Prostate gland (tissue), 2 donors: Measurements from ENCODE around the gene KLHL35.

ENCODE experiments used
- POLR2A ChIP-seq: fragments of 450-650 bp; IDR thresholded peaks from one replicate; pipeline ENCODE4 v1.6.1; 2016; ENCODE audit warnings: antibody characterized with exemption, mild to moderate bottlenecking
- POLR2AphosphoS5 ChIP-seq: sonication (generic); formaldehyde crosslinking; IDR thresholded peaks from one replicate; pipeline ENCODE4 v1.6.1; 2017; ENCODE audit warnings: antibody characterized with exemption
- TF ChIP-seq, protein P1 (sequence below), 4 experiments: fragments of 200-600 bp in 2 of 4; fragments of 450-650 bp in 2 of 4; sonication (generic) in 2 of 4; IDR thresholded peaks; 1 replicate in 3 of 4; 2 replicates in 1 of 4; pipeline ENCODE4 v1.5.1; 2016 to 2019; ENCODE audit warnings: antibody characterized with exemption in 4 of 4, mild to moderate bottlenecking in 2 of 4, moderate library complexity in 2 of 4

- TF ChIP-seq, protein P1, sequence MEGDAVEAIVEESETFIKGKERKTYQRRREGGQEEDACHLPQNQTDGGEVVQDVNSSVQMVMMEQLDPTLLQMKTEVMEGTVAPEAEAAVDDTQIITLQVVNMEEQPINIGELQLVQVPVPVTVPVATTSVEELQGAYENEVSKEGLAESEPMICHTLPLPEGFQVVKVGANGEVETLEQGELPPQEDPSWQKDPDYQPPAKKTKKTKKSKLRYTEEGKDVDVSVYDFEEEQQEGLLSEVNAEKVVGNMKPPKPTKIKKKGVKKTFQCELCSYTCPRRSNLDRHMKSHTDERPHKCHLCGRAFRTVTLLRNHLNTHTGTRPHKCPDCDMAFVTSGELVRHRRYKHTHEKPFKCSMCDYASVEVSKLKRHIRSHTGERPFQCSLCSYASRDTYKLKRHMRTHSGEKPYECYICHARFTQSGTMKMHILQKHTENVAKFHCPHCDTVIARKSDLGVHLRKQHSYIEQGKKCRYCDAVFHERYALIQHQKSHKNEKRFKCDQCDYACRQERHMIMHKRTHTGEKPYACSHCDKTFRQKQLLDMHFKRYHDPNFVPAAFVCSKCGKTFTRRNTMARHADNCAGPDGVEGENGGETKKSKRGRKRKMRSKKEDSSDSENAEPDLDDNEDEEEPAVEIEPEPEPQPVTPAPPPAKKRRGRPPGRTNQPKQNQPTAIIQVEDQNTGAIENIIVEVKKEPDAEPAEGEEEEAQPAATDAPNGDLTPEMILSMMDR (IDR thresholded peaks at IDR 0.05): no peak
- TF ChIP-seq POLR2A (no peak), POLR2AphosphoS5 (no peak)
These were observed 45.2 kb downstream of the KLHL35 start for GRCh38 chr11:75387736-75388294.
